Neural cell (in vitro differentiated cells): Measurements from ENCODE around the gene SYCE3.

Source experiments
- EP300 ChIP-seq: fragments of 450-650 bp; conservative IDR thresholded peaks from 2 replicates; pipeline ENCODE4 v1.6.1; 2014; ENCODE audit warnings: antibody characterized with exemption, mild to moderate bottlenecking, moderate library complexity; ENCODE audit not compliant: poor library complexity, severe bottlenecking
- EZH2 ChIP-seq: fragments of 200-600, 300-800 bp; shearing (Covaris generic), sonication (generic); IDR thresholded peaks from 2 replicates; pipeline ENCODE4 v1.6.1; 2014; ENCODE audit warnings: antibody characterized with exemption, low read length, borderline replicate concordance, mild to moderate bottlenecking; ENCODE audit not compliant: insufficient read depth, poor library complexity, severe bottlenecking
- MXI1 ChIP-seq: fragments of 450-650 bp; conservative IDR thresholded peaks from 2 replicates; pipeline ENCODE4 v1.6.1; 2014; ENCODE audit warnings: antibody characterized with exemption, mild to moderate bottlenecking; ENCODE audit not compliant: poor library complexity, severe bottlenecking
- POLR2AphosphoS5 ChIP-seq: IDR thresholded peaks from 2 replicates; pipeline ENCODE4 v1.6.1; 2012
- RAD21 ChIP-seq: fragments of 450-650 bp; conservative IDR thresholded peaks from 2 replicates; pipeline ENCODE4 v1.6.1; 2014; ENCODE audit warnings: antibody characterized with exemption, mild to moderate bottlenecking, moderate library complexity
- SMC3 ChIP-seq: fragments of 450-650 bp; conservative IDR thresholded peaks from 2 replicates; pipeline ENCODE4 v1.6.1; 2014; ENCODE audit warnings: antibody characterized with exemption, mild to moderate bottlenecking, moderate library complexity; ENCODE audit not compliant: poor library complexity
- TAF1 ChIP-seq: IDR thresholded peaks from 2 replicates; pipeline ENCODE4 v1.6.1; 2012; ENCODE audit warnings: low read depth
- TF ChIP-seq, protein P1 (sequence below): IDR thresholded peaks from 2 replicates; pipeline ENCODE4 v1.6.1; 2012; ENCODE audit warnings: borderline replicate concordance
- TF ChIP-seq, protein P2 (sequence below): fragments of 450-650 bp; IDR thresholded peaks from 2 replicates; pipeline ENCODE4 v1.5.1; 2014; ENCODE audit warnings: antibody characterized with exemption, mild to moderate bottlenecking, moderate library complexity; ENCODE audit not compliant: poor library complexity, severe bottlenecking

DNA sequence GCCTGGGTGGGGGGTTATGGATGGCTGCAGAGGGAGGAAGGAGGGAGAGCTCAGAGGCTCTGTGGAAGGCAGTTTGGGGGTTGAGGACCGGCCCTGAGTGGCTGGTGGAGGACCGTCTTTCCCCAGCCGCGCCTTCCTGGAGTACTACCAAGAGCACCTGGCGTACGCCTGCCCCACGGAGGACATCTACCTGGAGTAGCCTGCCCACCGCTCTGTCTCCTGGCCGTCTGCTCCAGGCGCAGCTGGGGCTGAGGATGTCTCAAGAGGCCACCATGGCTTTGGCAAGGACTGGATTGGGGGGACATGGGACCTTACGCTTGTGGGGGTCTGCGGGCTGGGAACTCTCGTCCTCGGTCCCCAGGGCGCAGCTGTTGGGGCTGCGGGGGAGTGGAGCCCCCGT lies 47.9 kb upstream of the SYCE3 start:
- no peak for TF ChIP-seq SMC3
- no peak for TF ChIP-seq TAF1
- TF ChIP-seq POLR2AphosphoS5 = no peak
- TF ChIP-seq, protein P1, sequence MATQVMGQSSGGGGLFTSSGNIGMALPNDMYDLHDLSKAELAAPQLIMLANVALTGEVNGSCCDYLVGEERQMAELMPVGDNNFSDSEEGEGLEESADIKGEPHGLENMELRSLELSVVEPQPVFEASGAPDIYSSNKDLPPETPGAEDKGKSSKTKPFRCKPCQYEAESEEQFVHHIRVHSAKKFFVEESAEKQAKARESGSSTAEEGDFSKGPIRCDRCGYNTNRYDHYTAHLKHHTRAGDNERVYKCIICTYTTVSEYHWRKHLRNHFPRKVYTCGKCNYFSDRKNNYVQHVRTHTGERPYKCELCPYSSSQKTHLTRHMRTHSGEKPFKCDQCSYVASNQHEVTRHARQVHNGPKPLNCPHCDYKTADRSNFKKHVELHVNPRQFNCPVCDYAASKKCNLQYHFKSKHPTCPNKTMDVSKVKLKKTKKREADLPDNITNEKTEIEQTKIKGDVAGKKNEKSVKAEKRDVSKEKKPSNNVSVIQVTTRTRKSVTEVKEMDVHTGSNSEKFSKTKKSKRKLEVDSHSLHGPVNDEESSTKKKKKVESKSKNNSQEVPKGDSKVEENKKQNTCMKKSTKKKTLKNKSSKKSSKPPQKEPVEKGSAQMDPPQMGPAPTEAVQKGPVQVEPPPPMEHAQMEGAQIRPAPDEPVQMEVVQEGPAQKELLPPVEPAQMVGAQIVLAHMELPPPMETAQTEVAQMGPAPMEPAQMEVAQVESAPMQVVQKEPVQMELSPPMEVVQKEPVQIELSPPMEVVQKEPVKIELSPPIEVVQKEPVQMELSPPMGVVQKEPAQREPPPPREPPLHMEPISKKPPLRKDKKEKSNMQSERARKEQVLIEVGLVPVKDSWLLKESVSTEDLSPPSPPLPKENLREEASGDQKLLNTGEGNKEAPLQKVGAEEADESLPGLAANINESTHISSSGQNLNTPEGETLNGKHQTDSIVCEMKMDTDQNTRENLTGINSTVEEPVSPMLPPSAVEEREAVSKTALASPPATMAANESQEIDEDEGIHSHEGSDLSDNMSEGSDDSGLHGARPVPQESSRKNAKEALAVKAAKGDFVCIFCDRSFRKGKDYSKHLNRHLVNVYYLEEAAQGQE = no peak
- TF ChIP-seq, protein P2, sequence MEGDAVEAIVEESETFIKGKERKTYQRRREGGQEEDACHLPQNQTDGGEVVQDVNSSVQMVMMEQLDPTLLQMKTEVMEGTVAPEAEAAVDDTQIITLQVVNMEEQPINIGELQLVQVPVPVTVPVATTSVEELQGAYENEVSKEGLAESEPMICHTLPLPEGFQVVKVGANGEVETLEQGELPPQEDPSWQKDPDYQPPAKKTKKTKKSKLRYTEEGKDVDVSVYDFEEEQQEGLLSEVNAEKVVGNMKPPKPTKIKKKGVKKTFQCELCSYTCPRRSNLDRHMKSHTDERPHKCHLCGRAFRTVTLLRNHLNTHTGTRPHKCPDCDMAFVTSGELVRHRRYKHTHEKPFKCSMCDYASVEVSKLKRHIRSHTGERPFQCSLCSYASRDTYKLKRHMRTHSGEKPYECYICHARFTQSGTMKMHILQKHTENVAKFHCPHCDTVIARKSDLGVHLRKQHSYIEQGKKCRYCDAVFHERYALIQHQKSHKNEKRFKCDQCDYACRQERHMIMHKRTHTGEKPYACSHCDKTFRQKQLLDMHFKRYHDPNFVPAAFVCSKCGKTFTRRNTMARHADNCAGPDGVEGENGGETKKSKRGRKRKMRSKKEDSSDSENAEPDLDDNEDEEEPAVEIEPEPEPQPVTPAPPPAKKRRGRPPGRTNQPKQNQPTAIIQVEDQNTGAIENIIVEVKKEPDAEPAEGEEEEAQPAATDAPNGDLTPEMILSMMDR = no peak
- no peak for TF ChIP-seq EZH2
- TF ChIP-seq EP300 = no peak
- no peak for TF ChIP-seq RAD21
- no peak for TF ChIP-seq MXI1
